CD4-positive, alpha-beta T cell (primary cell): ENCODE measurements around the gene CADM1. TPM values are rescaled to one million over a fixed set of nuclear protein-coding genes. Genes with fewer than 3 reads are reported as not detected.

Experiments
- ATAC-seq: fragments of 200-7000 bp; cut with Tn5 transposase; one replicate; pipeline ENCODE4 v1.10.0; 2022; ENCODE audit warnings: mild to moderate bottlenecking; ENCODE audit not compliant: poor library complexity
- CTCF ChIA-PET: fragments of 350-600 bp; sonication (Branson Sonifier 250); formaldehyde crosslinking; loops from one replicate; lab custom pipeline; 2021; ENCODE audit warnings: antibody characterized with exemption, inconsistent platforms; lab: Charles Lee
- POLR2A ChIA-PET: fragments of 350-600 bp; sonication (Branson Sonifier 250); formaldehyde crosslinking; loops from one replicate; lab custom pipeline; 2021; ENCODE audit warnings: antibody characterized with exemption, inconsistent platforms; lab: Charles Lee
- DNase-seq, 14 experiments: peaks; one replicate each; pipeline ENCODE4 v3.0.0-alpha.2; 2013 to 2020; ENCODE audit warnings: mixed read lengths in 2 of 14
- H3K27ac ChIP-seq, 2 donors: one replicate each; pipeline versions ENCODE4 v1.5.1 to v1.7.0; 2013; ENCODE audit warnings: low read length in 2 of 2, low read depth in 1 of 2, mild to moderate bottlenecking in 1 of 2
- H3K27me3 ChIP-seq, 2 experiments: 1 replicate in 1 of 2; 2 replicates in 1 of 2; pipeline versions ENCODE4 v1.6.1 to v1.7.0; 2013; ENCODE audit warnings: low read length in 2 of 2, control low read depth in 1 of 2, mild to moderate bottlenecking in 1 of 2, moderate library complexity in 1 of 2; ENCODE audit not compliant: insufficient read depth in 2 of 2, control insufficient read depth in 1 of 2
- H3K36me3 ChIP-seq: one replicate; pipeline ENCODE4 v1.6.1; 2013; ENCODE audit warnings: low read length, control low read depth; ENCODE audit not compliant: insufficient read depth
- H3K4me1 ChIP-seq: one replicate; pipeline ENCODE4 v1.6.1; 2013; ENCODE audit warnings: low read length, control low read depth; ENCODE audit not compliant: insufficient read depth
- H3K4me3 ChIP-seq: one replicate; pipeline ENCODE4 v1.5.1; 2013; ENCODE audit warnings: mild to moderate bottlenecking, low read length, moderate library complexity
- H3K9me3 ChIP-seq, 2 experiments: 1 replicate in 1 of 2; 2 replicates in 1 of 2; pipeline versions ENCODE4 v1.6.1 to v1.7.0; 2013; ENCODE audit warnings: low read length in 2 of 2, mild to moderate bottlenecking in 2 of 2, control low read depth in 1 of 2, moderate library complexity in 1 of 2; ENCODE audit not compliant: control insufficient read depth in 1 of 2, insufficient read depth in 1 of 2
- H3K27ac Mint-ChIP-seq: one replicate; pipeline ENCODE4 v1.8.0; 2020; ENCODE audit warnings: mixed read lengths
- H3K27me3 Mint-ChIP-seq: one replicate; pipeline ENCODE4 v1.8.0; 2021; ENCODE audit warnings: mixed read lengths
- H3K36me3 Mint-ChIP-seq: one replicate; pipeline ENCODE4 v1.8.0; 2021; ENCODE audit warnings: low read depth, mixed read lengths
- H3K4me1 Mint-ChIP-seq: one replicate; pipeline ENCODE4 v1.8.0; 2021; ENCODE audit warnings: low read depth, mixed read lengths
- H3K4me3 Mint-ChIP-seq: one replicate; pipeline ENCODE4 v1.8.0; 2020; ENCODE audit warnings: mild to moderate bottlenecking, mixed read lengths
- H3K9me3 Mint-ChIP-seq: one replicate; pipeline ENCODE4 v1.8.0; 2020; ENCODE audit warnings: mixed read lengths
- CTCF ChIP-seq: fragments of 200-600 bp; IDR thresholded peaks from one replicate; pipeline ENCODE4 v1.8.0; 2022; ENCODE audit warnings: antibody characterized with exemption, mild to moderate bottlenecking
- intact Hi-C, 2 experiments: fragments of 100-400 bp; cut with DNase I in 1 of 2; cut with micrococcal nuclease in 1 of 2; formaldehyde crosslinking; loops; one replicate each; pipeline versions ENCODE4 v1.15.1 to v1.9.0; 2023 to 2025; cut with DNase I, micrococcal nuclease
- total RNA-seq, 174 experiments: library from RNA in 2 of 174; stranded (reverse) in 2 of 174; gene quantifications; one replicate each; pipeline ENCODE4 v1.2.3 and lab custom pipeline; 2021 to 2026

Gene CADM1
- total RNA-seq, 2 experiments from 2014 or later, result 1.1 to 1.4 TPM

GRCh38 chr11:115501502-115501892, 2.7 kb downstream of the CADM1 start:
- no peak overlapping the region for H3K27ac ChIP-seq
- DNase-seq, result no peak
- no peaks in the 10 kb centered on the region for H3K9me3 Mint-ChIP-seq
- CTCF ChIA-PET, result no interaction called here
- H3K27me3 ChIP-seq, result peaks cover 54 to 83% of the 10 kb centered on the region in 2 experiments
- H3K4me1 ChIP-seq, result peaks cover 37% of the 10 kb centered on the region
- peaks cover 33% of the 10 kb centered on the region for H3K27me3 Mint-ChIP-seq
- no peak overlapping the region for H3K4me3 Mint-ChIP-seq
- H3K4me1 Mint-ChIP-seq, result peaks cover 6% of the 10 kb centered on the region
- ATAC-seq, result no peak
- no peak overlapping the region for H3K4me3 ChIP-seq
- H3K9me3 ChIP-seq, result peaks cover 0 to 30% of the 10 kb centered on the region in 2 experiments
- H3K27ac Mint-ChIP-seq, result no peak overlapping the region
- no peaks in the 10 kb centered on the region for H3K36me3 Mint-ChIP-seq
- intact Hi-C loops, result no loop called here
- POLR2A ChIA-PET, result interaction anchor here (1.1 kb wide), 1 partner anchor 24 kb away, joined by 3 read pairs; no protein-coding TSS in a partner anchor
- TF ChIP-seq CTCF, result no peak
- H3K36me3 ChIP-seq, result no peaks in the 10 kb centered on the region

DNA sequence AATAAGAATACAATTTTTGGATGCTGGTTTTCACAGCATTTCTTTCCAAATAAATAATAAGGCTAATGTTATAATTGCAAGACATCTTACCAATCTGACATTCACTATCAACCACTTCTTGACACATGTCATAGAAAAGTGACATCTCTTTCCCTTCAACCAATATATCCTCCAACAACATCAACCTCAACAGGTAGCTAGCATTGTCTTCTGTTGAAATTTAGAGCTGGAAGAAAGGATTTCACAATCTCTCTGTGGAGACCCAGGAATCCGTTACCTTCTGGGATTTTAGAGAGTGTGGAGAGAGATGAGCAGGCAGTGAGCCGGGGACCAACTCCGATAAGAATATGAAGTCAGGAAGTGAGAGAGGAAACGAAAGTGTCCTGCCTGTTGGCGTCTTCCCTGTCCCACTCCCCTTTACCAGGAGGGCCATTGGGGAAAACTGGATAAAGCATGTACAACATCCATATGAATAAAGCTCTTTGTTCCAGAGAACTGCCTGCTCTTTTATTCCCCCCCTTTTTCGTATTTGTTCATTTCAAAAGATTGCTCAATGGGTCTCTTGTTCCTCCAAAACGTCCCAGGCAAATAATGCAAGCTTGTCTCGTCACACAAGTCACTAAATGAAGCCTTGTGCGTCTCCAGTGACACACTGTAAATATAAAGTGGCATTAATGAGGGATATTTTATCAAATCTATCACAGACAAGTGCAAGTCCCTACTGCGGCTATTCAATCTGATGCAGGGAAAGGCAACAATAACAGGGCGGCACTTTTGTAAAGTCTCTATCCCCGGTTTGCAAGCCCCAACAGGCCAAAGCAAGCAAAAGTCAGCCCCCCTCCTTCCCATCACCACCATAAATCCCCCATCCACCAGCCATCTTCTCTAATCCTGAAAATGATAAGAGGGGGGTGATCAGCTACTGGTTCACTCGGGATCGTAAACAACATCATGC, 3.4 kb downstream of the CADM1 start:
- CTCF ChIA-PET, result no interaction called here

DNA sequence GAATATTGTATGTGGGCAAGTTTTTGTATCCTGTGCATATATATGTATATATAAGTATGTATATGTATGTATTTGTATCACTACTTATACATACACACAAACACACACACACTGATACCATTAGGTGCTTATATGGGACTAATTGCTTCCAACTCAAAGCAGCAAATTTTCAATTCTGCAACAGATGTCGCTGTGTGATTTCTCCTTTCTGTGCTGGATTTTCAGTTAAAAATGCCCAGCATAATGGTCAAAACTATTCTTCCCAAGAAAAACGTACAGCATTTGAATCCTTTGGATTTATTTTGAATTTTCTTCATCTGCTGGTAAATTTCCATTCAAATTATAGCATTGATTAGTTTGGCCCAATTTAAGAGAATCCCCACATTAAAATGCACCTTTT, 4.3 kb downstream of the CADM1 start:
- peaks cover 0 to 20% of the 10 kb centered on the region in 2 experiments for H3K9me3 ChIP-seq
- peaks cover 39 to 73% of the 10 kb centered on the region in 2 experiments for H3K27me3 ChIP-seq
- no peaks in the 10 kb centered on the region for H3K36me3 Mint-ChIP-seq
- ATAC-seq, result no peak
- H3K4me1 Mint-ChIP-seq, result peaks cover 4% of the 10 kb centered on the region
- no peak overlapping the region for H3K4me3 Mint-ChIP-seq
- ChIA-PET POLR2A (no interaction called here), CTCF (no interaction called here)
- DNase-seq, result no peak
- no peak overlapping the region for H3K27ac Mint-ChIP-seq
- no peak overlapping the region for H3K4me3 ChIP-seq
- H3K27ac ChIP-seq, result no peak overlapping the region
- H3K27me3 Mint-ChIP-seq, result peaks cover 33% of the 10 kb centered on the region
- no peaks in the 10 kb centered on the region for H3K9me3 Mint-ChIP-seq
- intact Hi-C loops, result no loop called here
- H3K4me1 ChIP-seq, result peaks cover 32% of the 10 kb centered on the region
- TF ChIP-seq CTCF, result no peak
- H3K36me3 ChIP-seq, result no peaks in the 10 kb centered on the region

More for the DNA sequence above, 3.4 kb downstream of the CADM1 start:
- POLR2A ChIA-PET, result interaction anchor here (1.1 kb wide), 1 partner anchor 24 kb away, joined by 3 read pairs; no protein-coding TSS in a partner anchor
- peaks cover 37% of the 10 kb centered on the region for H3K4me1 ChIP-seq
- peaks cover 0 to 25% of the 10 kb centered on the region in 2 experiments for H3K9me3 ChIP-seq
- no peaks in the 10 kb centered on the region for H3K36me3 ChIP-seq
- DNase-seq (no peak), ATAC-seq (no peak)
- Mint-ChIP-seq H3K4me3 (no peak overlapping the region), H3K27me3 (peaks cover 35% of the 10 kb centered on the region), H3K36me3 (no peaks in the 10 kb centered on the region), H3K4me1 (peaks cover 6% of the 10 kb centered on the region), H3K9me3 (no peaks in the 10 kb centered on the region), H3K27ac (no peak overlapping the region)
- intact Hi-C loops, result no loop called here
- no peak overlapping the region for H3K4me3 ChIP-seq
- TF ChIP-seq CTCF, result no peak
- H3K27ac ChIP-seq, result no peak overlapping the region
- H3K27me3 ChIP-seq, result peaks cover 47 to 82% of the 10 kb centered on the region in 2 experiments
